CD4-positive, alpha-beta T cell treated with Interferon alpha-2 for 1 hour (primary cell): ENCODE results near the gene WARS2.
"Not testable (repeated sequence)": the region's sequence is repeated elsewhere in the genome, so short reads cannot be mapped to it uniquely, and the experiment has no call there.

Experiments
- DNase-seq, 2 donors: peaks; one replicate each; pipeline ENCODE4 v3.0.0-alpha.2; 2020 to 2022

The WARS2 gene

DNA sequence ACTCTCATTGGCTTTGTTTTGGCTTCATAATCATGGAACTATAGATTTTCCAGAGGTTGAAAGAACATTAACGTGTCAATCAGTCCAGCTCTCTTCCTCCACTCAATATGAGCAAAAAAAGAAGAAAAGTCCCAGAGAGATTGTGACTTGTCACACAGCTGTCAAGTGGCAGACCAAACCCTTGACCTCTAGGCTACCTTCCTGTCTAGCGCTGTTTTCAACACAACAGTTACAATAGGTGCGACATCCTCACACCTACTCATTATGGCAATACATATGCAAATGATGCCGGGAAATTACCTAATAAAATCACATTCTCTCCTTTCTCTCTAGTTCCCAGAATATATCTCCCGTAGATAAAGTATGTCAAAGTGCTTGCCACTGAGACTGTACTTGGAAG lies 1.1 kb downstream of the WARS2 start:
- DNase-seq: peak; percentile 50 to 75

GRCh38 chr1:119136401-119136800 lies 4.1 kb downstream of the WARS2 start:
- DNase-seq: no peak

- DNase-seq: no peak
These were observed 6.5 kb downstream of the WARS2 start for GRCh38 chr1:119133987-119134386.

- DNase-seq: no peak
These were observed 8.3 kb downstream of the WARS2 start for GRCh38 chr1:119132179-119132578.

GRCh38 chr1:119125874-119126273 lies 14.6 kb downstream of the WARS2 start:
- DNase-seq: no peak

DNA sequence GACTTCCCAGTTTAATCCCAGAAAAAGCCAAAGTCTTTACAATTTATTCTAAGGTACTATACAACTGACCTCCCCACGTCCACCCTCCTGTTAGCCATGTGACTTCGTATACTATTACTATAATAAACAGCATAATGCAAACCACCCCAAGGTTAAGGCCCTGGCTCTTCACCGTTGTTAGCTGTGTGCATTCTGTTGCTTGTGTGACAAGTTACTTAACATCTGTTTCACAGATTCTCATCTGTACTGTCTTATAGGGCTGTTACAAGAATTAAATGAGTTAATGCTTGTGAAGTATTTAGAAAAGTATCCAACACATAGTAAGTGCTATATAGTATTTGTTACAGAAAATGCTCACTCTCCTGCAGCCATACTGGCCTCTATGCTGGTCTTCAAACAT lies 15.7 kb downstream of the WARS2 start:
- DNase-seq: no peak

DNA sequence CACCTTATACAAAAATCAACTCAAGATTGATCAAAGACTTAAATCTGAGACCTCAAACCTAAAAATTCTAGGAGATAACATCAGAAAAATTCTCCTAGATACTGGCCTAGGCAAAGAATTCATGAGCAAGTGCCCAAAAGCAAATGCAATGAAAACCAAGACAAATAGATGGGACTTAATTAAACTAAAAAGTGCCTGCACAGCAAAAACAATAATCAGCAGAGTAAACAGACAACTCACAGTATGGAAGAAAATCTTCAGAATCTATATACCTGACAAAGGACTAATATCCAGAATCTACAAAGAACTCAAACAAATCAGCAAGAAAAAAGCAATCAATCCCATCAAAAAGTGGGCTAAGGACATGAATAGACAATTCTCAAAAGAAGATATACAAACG lies 18.6 kb downstream of the WARS2 start:
- DNase-seq: not testable (repeated sequence)

DNA sequence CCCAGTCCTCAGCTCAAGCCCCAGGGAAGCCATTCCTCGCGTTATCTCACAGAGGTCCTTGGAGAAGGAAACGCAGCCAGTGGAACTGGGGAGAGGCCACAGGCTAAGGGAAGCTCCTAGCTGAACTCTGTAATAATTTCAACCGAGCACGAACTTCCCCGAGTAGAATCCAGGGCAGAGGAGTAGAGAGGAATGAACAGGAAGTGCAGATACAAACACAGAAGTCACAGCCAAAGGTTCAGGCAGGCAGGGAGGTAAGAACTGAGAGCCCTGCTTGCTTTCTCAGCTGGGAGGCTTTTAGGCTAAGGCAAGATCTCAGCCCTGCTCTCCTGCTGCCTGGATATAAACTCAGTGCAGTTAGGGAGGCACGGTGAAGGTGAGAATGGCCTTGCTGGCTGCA lies 23.7 kb downstream of the WARS2 start:
- no peak for DNase-seq

DNA sequence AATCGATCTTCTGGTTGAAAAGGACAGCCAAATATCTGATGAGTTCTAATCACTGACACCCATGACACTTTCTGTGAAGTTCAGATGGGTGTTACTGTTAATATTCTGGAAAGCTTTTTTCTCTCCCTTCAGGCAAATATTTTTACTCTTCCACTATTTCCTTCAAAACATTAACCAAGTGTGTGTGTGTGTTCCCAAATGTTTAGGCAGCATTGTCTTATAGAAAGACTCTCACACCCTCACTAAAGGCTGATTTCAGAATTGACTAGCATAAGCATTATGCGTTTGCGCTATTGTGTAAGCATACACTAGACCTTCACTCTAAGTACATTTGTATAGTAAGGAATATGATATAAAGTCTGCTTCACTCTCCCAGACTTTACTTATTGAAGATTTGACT lies 24.7 kb downstream of the WARS2 start:
- no peak for DNase-seq

DNA sequence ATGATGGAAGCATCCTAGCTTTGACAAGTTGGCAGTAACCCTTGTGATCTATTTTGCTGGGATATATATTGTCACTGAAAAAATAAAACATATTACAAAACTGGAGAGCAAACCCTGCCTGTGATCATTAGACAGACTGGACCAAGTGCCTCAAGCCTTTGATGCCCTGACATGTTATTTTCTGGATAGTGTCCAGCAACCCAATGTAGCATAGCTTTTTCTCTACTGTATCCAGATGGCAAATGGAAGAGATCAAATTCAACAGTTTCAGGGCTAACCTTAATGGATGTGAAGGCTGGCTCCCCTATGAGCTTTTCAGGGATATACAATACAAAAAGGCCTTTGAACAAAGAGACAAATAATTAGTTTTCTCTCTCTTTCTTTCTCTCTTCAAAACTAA lies 25.1 kb downstream of the WARS2 start:
- no peak for DNase-seq

DNA sequence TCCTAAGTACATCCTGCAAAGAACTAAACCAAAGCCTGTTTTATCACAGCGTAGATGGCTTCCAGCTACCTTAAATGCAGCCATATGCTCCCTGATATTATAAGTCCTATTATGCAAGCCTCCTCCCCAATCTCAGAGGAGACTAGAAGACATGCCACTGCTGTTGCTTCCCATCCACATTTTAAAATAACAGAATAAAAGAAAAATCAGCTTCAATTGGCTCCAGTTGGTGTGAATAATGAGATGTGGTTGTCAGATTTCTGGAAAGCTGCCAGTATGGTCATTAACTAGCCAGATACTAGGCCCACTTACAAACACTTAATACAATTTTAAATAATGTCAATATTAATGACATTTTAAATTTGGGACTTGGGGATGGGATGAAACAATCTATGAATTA lies 25.7 kb downstream of the WARS2 start:
- no peak for DNase-seq

DNA sequence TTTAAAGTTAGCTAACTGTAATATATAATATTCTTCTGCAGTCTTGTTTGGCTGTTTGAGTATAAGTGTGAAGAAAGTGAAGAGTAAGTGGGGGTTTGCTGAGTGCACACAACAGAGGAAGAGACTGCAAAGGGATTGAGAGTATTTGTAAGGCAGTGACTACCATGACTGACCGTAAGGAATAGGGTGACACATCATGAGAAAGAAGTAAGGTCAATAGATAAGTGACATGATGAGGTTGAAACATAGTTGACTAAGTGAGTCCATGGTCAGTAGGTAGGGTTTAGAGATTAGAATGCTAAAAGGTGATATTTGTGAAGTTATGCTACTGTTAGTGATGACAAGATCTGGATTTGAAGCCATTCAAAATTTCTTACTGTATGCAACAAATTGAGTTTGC lies 27.7 kb downstream of the WARS2 start:
- DNase-seq: no peak

- DNase-seq: no peak
These were observed 28.2 kb downstream of the WARS2 start for GRCh38 chr1:119112244-119112643.

GRCh38 chr1:119108988-119109387 lies 31.5 kb downstream of the WARS2 start:
- DNase-seq: no peak

DNA sequence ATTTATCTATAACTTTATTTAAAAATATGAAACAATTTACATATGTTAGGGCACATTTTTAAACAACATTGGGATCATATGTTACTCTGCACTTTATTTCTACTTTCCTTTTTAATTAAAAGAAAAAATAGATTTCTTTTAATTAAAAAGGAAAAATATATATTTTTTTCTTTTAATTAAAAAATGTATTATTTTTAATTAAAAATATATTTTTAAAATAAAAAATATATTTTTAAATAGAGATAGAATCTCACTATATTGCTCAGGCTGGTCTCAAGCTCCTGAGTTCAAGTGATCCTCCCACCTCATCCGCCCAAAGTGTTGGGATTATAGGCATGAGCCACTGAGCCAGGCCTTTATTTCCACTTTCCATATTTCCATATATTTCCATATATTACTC lies 36.7 kb downstream of the WARS2 start:
- no peak for DNase-seq

GRCh38 chr1:119102051-119102450 lies 38.4 kb downstream of the WARS2 start:
- no peak for DNase-seq

GRCh38 chr1:119101563-119101962 lies 38.9 kb downstream of the WARS2 start:
- DNase-seq: no peak

DNA sequence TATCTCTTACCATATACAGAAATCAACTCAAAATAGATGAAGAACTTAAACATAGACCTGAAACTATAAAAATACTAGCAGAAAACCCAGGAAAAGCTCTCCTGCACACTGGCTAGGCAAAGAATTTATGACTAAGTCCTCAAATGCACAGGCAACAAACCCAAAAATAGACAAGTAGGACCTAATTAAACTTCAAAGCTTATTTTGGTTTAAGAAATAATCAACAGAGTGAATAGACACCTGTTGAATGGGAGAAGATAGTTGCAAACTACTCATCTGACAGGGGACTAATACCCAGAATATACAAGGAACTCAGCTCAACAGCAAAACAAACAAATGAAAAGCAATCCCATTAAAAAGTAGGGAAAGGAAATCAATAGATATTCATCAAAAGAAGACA lies 40.7 kb downstream of the WARS2 start:
- no peak for DNase-seq

GRCh38 chr1:119097380-119097779 lies 43.1 kb downstream of the WARS2 start:
- no peak for DNase-seq

GRCh38 chr1:119093721-119094120 lies 46.7 kb downstream of the WARS2 start:
- DNase-seq: no peak

DNA sequence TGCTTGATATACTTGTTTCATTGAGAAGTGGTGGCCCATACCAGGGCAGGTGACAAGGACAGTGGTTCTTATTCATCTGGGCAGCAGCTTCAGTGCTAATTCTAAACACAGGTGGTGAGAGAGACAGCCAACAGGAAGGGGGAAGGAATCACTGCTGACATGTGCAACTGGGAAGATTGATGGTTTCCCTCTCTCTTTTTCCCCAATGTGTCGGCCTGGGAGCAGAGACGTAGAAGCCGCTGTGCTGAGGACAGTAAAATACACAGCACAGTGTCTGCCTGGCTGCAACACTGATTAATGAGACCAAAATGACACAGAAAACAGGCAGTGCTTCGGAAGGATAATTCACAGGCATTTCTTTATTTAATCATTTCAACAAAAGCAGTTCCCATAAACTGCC lies 48.8 kb downstream of the WARS2 start:
- DNase-seq: no peak

- DNase-seq: no peak
These were observed 50.2 kb downstream of the WARS2 start for GRCh38 chr1:119090250-119090649.

- DNase-seq: no peak
These were observed 53.6 kb downstream of the WARS2 start for GRCh38 chr1:119086830-119087229.

DNA sequence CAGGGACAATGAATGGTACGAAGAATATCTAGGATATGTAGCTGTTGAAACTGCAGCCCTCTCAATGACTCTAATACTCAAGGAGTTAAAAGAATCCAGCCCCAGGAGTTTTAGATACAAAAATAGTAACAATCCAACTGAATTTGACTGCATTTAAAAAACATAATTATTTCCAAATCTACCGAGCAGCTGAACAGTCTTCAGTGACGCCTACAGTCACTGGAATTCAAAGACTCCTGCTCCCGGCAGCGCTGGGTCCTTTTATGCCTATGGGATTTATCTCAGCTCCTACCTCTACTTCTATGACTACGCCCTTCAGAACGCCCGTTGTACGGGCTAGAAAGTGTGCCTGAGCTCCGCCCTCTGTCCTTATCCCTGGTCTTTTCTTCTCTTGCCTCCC lies 55.7 kb downstream of the WARS2 start:
- no peak for DNase-seq

- DNase-seq: no peak
These were observed 56.5 kb downstream of the WARS2 start for GRCh38 chr1:119083980-119084379.

GRCh38 chr1:119083479-119083878 lies 57.0 kb downstream of the WARS2 start:
- DNase-seq: no peak
